DOHH2 (cell line): ENCODE data around the gene ASPDH.
A peak's percentile ranks its signal among the peaks of the same experiment; 100 is the strongest.
"Not testable (repeated sequence)": the region's sequence is repeated elsewhere in the genome, so short reads cannot be mapped to it uniquely, and the experiment has no call there.

ENCODE experiments used
- H3F3A ChIP-seq: fragments of 200-600 bp; sonication (generic), shearing (Covaris generic); 2 replicates; pipeline ENCODE4 v1.6.0; 2016; ENCODE audit warnings: antibody characterized with exemption, mild to moderate bottlenecking; ENCODE audit not compliant: control insufficient read depth, insufficient read depth
- H3K27ac ChIP-seq: fragments of 200-600 bp; sonication (generic); 2 replicates; pipeline ENCODE4 v1.5.1; 2014; ENCODE audit warnings: low read depth, mild to moderate bottlenecking, low read length, moderate library complexity
- H3K27me3 ChIP-seq: fragments of 200-600 bp; sonication (generic); 2 replicates; pipeline ENCODE4 v1.6.1; 2014; ENCODE audit warnings: mild to moderate bottlenecking, low read length, mixed read lengths; ENCODE audit not compliant: control insufficient read depth
- H3K36me3 ChIP-seq: fragments of 200-600 bp; sonication (generic); 2 replicates; pipeline ENCODE4 v1.6.1; 2014; ENCODE audit warnings: mild to moderate bottlenecking, low read length, moderate library complexity, mixed read lengths; ENCODE audit not compliant: control insufficient read depth
- H3K4me1 ChIP-seq: fragments of 200-600 bp; sonication (generic); 2 replicates; pipeline ENCODE4 v1.6.1; 2014; ENCODE audit warnings: mild to moderate bottlenecking, low read length, mixed read lengths; ENCODE audit not compliant: control insufficient read depth
- H3K4me2 ChIP-seq: fragments of 200-600 bp; sonication (generic); 2 replicates; pipeline ENCODE4 v1.6.0; 2014; ENCODE audit warnings: mild to moderate bottlenecking, low read length, moderate library complexity
- H3K4me3 ChIP-seq: fragments of 200-600 bp; sonication (generic); 2 replicates; pipeline ENCODE4 v1.5.1; 2014; ENCODE audit warnings: mild to moderate bottlenecking, low read length, mixed read lengths
- H3K79me2 ChIP-seq: fragments of 200-600 bp; sonication (generic); 2 replicates; pipeline ENCODE4 v1.6.1; 2014; ENCODE audit warnings: mild to moderate bottlenecking, low read length, mixed read lengths; ENCODE audit not compliant: control insufficient read depth
- H3K9me2 ChIP-seq: fragments of 200-600 bp; sonication (generic); replicated peaks from 2 replicates; pipeline ENCODE4 v1.6.1; 2014; ENCODE audit warnings: mild to moderate bottlenecking, low read length, mixed read lengths; ENCODE audit not compliant: control insufficient read depth
- H3K9me3 ChIP-seq: fragments of 200-600 bp; sonication (generic); 2 replicates; pipeline ENCODE4 v1.6.1; 2014; ENCODE audit warnings: antibody characterized with exemption, low read length, mixed read lengths; ENCODE audit not compliant: control insufficient read depth, insufficient read depth
- H4K20me1 ChIP-seq: fragments of 200-600 bp; sonication (generic); 2 replicates; pipeline ENCODE4 v1.6.0; 2014; ENCODE audit warnings: low read depth, mild to moderate bottlenecking, antibody characterized with exemption, low read length, moderate library complexity; ENCODE audit not compliant: control insufficient read depth, insufficient read depth
- EZH2phosphoT487 ChIP-seq: fragments of 200-600 bp; sonication (generic); IDR thresholded peaks from 2 replicates; pipeline ENCODE4 v1.6.1; 2017; ENCODE audit warnings: borderline replicate concordance, mild to moderate bottlenecking, antibody characterized with exemption, low read length, moderate library complexity, mixed read lengths
- TF ChIP-seq, protein P1 (sequence below): fragments of 200-600 bp; sonication (generic); IDR thresholded peaks from one replicate; pipeline ENCODE4 v1.5.1; 2014; ENCODE audit warnings: antibody characterized with exemption, mild to moderate bottlenecking, low read depth, low read length; ENCODE audit not compliant: poor library complexity, severe bottlenecking

Gene ASPDH

DNA sequence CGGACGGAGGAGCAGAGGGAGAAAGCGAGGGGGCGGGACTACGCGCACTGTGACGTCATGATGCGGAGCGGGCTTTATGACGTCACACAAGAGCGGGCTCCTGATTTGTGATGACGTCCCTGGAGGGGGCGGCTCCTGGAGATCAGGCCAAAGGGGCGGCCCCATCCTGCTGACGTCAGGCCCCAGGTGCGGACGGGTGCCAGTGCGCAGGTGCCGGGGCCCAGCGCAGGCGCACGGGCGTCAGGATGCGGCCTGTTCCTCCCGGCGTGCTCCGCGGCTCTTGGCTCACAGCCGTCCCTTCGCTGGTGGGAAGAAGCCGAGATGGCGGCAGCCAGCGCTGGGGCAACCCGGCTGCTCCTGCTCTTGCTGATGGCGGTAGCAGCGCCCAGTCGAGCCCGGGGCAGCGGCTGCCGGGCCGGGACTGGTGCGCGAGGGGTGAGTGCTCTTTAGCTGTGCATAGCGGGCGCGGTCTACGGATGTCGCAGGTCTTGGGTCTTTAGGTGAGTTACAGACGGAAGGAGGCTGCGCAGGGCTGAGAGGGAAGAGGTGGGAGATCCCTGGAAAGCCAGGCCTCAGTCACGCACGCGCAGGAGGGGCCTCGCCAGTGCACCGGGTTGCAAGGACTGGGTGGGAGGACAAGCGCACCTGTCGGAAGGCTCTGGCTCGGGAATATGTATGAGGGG is 37.3 kb downstream of the ASPDH start, which contains the start of the genes EMC10 and GARIN5A:
TSS of gene EMC10 (plus strand) at position 284 of the 683 bp plus-strand sequence. CDS start at position 322, 38 bp downstream.
TSS of gene GARIN5A (minus strand) at position 625 of the 683 bp plus-strand sequence. CDS start at position 165, 460 bp downstream.
- Histone ChIP-seq H3K27me3 (peaks cover 6% of the 10 kb centered on the region; the same call in 1 of the 2 replicates), H3K4me1 (peaks cover 10% of the 10 kb centered on the region), H3K4me3 (peak within 1 kb of the TSS; percentile 98), H3K36me3 (peaks cover 41% of the 10 kb centered on the region), H3K27ac (peak within 1 kb of the TSS; percentile 80), H3K9me2 (no peaks in the 10 kb centered on the region), H3K79me2 (peaks cover 40% of the 10 kb centered on the region), H3K9me3 (peaks cover 5% of the 10 kb centered on the region; the same call in 1 of the 2 replicates), H3F3A (peaks cover 5% of the 10 kb centered on the region; the same call in 1 of the 2 replicates), H3K4me2 (peak within 1 kb of the TSS; percentile 88), H4K20me1 (peaks cover 11% of the 10 kb centered on the region)
- TF ChIP-seq, protein P1, sequence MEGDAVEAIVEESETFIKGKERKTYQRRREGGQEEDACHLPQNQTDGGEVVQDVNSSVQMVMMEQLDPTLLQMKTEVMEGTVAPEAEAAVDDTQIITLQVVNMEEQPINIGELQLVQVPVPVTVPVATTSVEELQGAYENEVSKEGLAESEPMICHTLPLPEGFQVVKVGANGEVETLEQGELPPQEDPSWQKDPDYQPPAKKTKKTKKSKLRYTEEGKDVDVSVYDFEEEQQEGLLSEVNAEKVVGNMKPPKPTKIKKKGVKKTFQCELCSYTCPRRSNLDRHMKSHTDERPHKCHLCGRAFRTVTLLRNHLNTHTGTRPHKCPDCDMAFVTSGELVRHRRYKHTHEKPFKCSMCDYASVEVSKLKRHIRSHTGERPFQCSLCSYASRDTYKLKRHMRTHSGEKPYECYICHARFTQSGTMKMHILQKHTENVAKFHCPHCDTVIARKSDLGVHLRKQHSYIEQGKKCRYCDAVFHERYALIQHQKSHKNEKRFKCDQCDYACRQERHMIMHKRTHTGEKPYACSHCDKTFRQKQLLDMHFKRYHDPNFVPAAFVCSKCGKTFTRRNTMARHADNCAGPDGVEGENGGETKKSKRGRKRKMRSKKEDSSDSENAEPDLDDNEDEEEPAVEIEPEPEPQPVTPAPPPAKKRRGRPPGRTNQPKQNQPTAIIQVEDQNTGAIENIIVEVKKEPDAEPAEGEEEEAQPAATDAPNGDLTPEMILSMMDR, result no peak
- no peak for TF ChIP-seq EZH2phosphoT487

GRCh38 chr19:50475736-50476223 is 37.9 kb downstream of the ASPDH start:
- peaks cover 6% of the 10 kb centered on the region; the same call in 1 of the 2 replicates for H3K27me3 ChIP-seq
- no peak overlapping the region for H3K27ac ChIP-seq

GRCh38 chr19:50475101-50475568 is 38.6 kb downstream of the ASPDH start:
- Histone ChIP-seq H3K9me3 (peaks cover 5% of the 10 kb centered on the region; the same call in 1 of the 2 replicates), H3F3A (peaks cover 5% of the 10 kb centered on the region; the same call in 1 of the 2 replicates), H3K27ac (no peak overlapping the region), H3K4me1 (peaks cover 10% of the 10 kb centered on the region), H3K79me2 (peaks cover 38% of the 10 kb centered on the region), H3K4me2 (no peak overlapping the region), H3K27me3 (peaks cover 6% of the 10 kb centered on the region; the same call in 1 of the 2 replicates), H3K9me2 (no peaks in the 10 kb centered on the region), H3K4me3 (no peak overlapping the region), H4K20me1 (peaks cover 11% of the 10 kb centered on the region), H3K36me3 (peaks cover 28% of the 10 kb centered on the region)
- TF ChIP-seq, protein P1, result no peak
- TF ChIP-seq EZH2phosphoT487, result no peak

More at GRCh38 chr19:50475736-50476223, 37.9 kb downstream of the ASPDH start:
- H3K36me3 ChIP-seq, result peaks cover 35% of the 10 kb centered on the region
- H4K20me1 ChIP-seq, result peaks cover 11% of the 10 kb centered on the region
- peaks cover 5% of the 10 kb centered on the region; the same call in 1 of the 2 replicates for H3K9me3 ChIP-seq
- H3F3A ChIP-seq, result peaks cover 5% of the 10 kb centered on the region; the same call in 1 of the 2 replicates
- H3K79me2 ChIP-seq, result peaks cover 40% of the 10 kb centered on the region
- H3K4me1 ChIP-seq, result peaks cover 10% of the 10 kb centered on the region
- peak overlapping the region; percentile 98 for H3K4me3 ChIP-seq
- H3K4me2 ChIP-seq, result no peak overlapping the region
- no peak for TF ChIP-seq EZH2phosphoT487
- TF ChIP-seq, protein P1, result no peak
- no peaks in the 10 kb centered on the region for H3K9me2 ChIP-seq

DNA sequence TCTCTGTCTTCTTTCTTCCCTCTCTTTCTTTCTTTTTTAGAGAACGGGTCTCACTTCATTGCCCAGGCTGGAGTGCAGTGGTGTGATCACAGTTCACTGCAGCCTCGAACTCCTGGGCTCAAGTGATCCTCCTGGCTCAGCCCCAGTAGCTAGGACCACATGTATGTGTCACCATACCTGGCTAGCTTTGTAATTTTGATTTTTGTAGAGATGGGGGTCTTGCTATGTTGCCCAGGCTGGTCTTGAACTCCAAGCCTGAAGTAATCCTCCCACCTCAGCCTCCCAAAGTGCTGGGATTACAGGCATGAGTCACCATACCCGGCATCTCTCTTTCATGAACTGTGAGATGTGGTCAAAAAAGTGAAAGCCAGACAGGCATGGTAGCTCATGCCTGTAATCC is 40.4 kb downstream of the ASPDH start:
- peaks cover 20% of the 10 kb centered on the region for H3K79me2 ChIP-seq
- H3K27me3 ChIP-seq, H3K9me3 ChIP-seq, H3K4me3 ChIP-seq, H3K27ac ChIP-seq, H3K9me2 ChIP-seq, H3K4me2 ChIP-seq, H3K4me1 ChIP-seq, H3F3A ChIP-seq: not testable (repeated sequence)
- peaks cover 11% of the 10 kb centered on the region for H4K20me1 ChIP-seq
- peaks cover 10% of the 10 kb centered on the region for H3K36me3 ChIP-seq
